EL (cell line): ENCODE data around the gene PCNX2.

Experiments used
- DNase-seq: peaks from one replicate; pipeline ENCODE4 v3.0.0-alpha.2; 2016

PCNX2 gene

DNA sequence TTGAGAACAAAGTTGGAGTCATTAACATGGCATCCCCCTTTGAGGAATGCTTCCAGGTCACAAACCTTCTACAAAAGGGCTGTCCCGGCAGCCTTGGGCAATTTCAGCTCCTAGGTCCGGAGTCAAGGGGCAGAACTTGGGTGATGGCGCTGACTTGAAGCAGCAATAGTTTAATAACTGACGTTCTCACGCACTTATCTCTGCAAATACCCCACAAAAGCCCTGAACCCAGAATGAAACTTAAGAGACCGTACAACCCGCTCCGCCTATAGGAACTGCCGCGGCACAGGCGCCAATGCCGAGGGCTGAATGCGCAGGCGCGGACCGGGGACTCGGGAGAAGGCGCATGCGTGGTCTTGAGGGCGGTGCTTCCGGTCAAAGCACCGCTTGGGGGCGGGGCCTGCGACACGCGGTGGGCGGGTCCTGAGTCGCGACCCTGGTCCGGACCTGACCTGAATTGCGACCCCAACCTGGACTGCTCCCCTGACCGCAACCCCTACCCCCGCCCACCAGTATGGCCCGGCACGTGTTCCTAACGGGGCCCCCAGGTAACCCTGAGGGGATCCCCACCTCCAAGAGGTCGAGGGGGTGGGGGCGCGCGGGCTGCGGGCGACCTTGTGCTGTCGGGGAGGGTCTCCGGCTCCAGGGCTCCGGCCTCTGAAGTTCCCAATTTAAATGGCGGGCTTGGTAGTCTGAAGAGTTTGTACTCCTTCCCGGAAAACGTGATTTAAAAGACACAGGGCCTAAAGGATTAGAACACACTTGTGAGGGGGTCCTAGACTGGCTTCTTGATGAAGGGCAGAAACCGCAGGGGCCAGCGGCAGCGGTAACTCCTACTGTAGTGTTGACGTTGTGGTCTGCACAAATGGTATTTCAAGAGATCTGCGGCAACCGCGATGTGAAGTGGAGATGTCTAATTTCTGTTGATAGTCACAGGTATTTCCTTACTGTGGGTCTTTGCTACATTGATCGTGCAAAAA is 345.0 kb downstream of the PCNX2 start, which contains the start of gene NTPCR:
TSS of gene NTPCR (plus strand) at position 415 of the 980 bp plus-strand sequence. CDS start at position 515, 100 bp downstream.
- peak; percentile 93 for DNase-seq

GRCh38 chr1:232949636-232950196 is 345.8 kb downstream of the PCNX2 start:
- no peak for DNase-seq

GRCh38 chr1:232944347-232944746 is 351.2 kb downstream of the PCNX2 start:
- DNase-seq = no peak

DNA sequence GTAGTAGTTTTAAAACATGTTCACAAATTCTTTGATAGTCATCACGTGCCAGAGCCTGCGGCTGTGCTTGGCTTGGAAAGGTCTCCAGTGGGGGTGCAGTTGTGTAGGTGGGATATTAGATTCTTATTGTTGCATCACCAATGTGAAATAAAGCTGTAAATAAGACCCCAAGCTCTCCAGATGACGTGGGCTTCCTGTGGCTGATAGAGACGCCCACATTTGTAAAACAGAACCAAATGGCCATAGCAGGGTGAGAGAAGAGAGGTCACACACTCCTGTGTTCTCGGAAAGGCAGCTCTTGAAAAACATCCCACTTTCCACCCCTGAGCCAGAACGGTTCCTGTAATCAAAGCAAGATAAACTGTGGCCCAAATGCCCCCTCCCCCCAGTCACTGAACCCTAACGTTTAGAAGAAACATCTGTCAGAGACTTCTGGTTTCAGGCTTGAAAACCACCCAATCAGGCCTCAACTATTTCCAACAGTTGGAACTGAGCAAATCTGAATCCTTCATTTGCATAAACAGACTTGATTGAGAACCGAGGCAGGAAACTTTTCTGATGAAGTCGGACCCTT is 351.8 kb downstream of the PCNX2 start:
- no peak for DNase-seq

DNA sequence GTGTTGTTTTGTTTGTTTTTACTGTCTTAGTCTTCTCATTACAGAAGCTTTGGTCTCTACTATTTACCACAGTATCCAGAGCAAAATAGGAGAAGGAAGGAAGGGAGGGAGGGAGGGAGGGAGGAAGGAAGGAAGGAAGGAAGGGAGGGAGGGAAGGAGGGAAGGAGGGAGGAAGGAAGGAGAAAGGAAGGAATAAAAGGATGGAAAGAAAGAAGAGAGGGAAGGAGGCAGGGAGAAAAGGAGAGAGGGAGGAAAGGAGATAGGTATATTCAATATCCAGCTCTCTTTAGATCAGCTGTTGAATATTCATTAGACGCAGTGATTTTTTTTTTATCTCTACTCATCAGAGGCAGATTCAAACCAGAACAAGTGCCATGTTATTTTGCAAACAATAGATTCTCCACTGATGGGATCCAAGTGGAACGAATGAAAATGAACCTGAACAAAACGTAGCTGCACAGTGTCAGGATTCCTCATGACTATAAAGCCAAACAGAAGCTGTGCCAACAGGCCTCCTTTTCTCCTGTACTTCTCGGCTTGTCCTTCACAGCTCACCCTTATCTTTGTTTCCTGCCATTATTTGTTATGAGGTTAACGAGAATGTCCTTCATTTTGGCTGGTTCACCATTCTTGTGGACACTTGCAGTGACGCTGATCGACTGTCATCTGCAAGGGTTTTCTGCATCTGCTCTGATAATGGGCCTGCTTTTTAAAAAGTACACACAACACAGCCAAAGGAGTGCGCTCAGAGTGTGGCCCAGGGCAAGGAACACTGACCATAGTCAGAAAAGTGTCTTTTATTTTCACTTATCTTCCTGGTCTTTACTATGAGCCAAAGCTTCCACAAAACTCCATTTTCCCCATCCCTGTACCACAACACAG is 352.9 kb downstream of the PCNX2 start:
- DNase-seq = no peak

- DNase-seq = no peak
Observed at GRCh38 chr1:232940262-232940661, 355.3 kb downstream of the PCNX2 start.

- DNase-seq = no peak
Observed at GRCh38 chr1:232939748-232940147, 355.8 kb downstream of the PCNX2 start.

GRCh38 chr1:232938926-232939325 is 356.6 kb downstream of the PCNX2 start:
- no peak for DNase-seq

GRCh38 chr1:232937741-232938375 is 357.7 kb downstream of the PCNX2 start:
- DNase-seq = no peak

DNA sequence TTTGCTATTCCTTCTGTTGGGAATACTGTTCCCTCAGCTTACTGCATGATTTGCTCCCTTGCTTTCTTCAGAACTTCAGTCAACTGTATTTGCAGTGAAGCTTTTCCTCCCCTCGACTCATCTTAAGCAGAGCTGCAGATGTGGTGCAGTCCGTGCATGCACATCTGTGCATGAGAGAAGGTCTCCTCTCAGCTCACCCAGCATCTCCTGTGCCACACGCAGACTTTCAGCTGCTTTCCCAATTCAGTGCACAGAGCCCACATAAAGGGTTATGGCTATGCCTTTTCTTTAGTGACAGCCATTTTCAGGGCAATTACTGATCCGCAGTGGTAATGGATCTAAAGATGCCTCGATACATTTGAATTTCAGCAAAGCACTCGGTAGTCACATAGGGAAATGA is 358.6 kb downstream of the PCNX2 start:
- no peak for DNase-seq
